Hypothalamus (tissue), 51 donors: Measurements from ENCODE around the gene PRKAR1B.
"Not testable (repeated sequence)": the region's sequence is repeated elsewhere in the genome, so short reads cannot be mapped to it uniquely, and the experiment has no call there.

ENCODE experiments used
- DNase-seq, 51 donors: peaks; one replicate each; lab custom pipeline; 2025; lab: John Stamatoyannopoulos, UW

PRKAR1B gene

DNA sequence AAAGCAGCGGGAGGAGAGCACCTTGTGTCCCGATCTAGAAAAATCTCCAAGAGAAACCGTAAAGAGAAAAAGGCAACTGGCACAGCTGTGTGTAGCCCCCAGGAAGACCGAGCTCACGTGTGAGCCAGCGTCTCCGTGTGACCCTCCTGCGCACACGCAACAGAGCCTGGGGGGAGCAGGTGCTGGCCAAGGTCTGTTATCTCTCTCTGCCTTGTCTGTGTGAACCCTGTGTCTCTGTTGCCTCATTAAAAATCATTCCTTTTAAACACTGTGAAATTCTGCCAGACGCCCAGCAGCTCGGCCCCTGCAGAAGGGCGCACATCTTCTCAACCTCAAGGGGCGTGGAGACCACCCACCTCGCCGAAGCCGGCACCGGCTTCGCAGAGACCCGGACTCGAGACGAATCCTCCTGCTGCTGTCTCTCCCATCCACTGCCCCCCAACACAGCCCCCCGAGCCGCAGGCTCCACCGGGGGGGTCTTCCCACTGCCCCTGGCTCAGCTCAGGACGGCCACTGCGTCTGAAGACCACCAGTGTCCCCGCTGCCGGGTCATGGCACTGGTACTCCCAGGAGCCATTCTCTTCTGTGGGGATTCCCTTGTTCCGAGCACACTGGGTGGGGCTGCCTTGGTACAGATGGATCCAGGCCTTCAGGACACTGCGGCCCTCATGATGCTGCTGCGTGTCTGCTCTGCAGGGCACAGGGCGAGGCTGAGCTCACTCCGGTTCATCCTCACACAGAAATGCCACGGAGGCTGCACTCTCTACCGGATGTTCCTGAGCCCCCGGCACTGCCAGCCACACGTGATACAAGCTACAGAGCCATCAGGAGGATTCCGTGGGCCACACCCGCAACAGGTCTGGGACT is 94.9 kb downstream of the PRKAR1B start:
- DNase-seq, result no peak

- no peak for DNase-seq
These were observed 95.8 kb downstream of the PRKAR1B start for GRCh38 chr7:631291-631711.

GRCh38 chr7:630539-630938 is 96.5 kb downstream of the PRKAR1B start:
- DNase-seq, result no peak

GRCh38 chr7:630111-630511 is 97.0 kb downstream of the PRKAR1B start:
- DNase-seq, result no peak

- no peak for DNase-seq
These were observed 98.3 kb downstream of the PRKAR1B start for GRCh38 chr7:628826-629225.

GRCh38 chr7:628402-628763 is 98.7 kb downstream of the PRKAR1B start:
- no peak for DNase-seq

DNA sequence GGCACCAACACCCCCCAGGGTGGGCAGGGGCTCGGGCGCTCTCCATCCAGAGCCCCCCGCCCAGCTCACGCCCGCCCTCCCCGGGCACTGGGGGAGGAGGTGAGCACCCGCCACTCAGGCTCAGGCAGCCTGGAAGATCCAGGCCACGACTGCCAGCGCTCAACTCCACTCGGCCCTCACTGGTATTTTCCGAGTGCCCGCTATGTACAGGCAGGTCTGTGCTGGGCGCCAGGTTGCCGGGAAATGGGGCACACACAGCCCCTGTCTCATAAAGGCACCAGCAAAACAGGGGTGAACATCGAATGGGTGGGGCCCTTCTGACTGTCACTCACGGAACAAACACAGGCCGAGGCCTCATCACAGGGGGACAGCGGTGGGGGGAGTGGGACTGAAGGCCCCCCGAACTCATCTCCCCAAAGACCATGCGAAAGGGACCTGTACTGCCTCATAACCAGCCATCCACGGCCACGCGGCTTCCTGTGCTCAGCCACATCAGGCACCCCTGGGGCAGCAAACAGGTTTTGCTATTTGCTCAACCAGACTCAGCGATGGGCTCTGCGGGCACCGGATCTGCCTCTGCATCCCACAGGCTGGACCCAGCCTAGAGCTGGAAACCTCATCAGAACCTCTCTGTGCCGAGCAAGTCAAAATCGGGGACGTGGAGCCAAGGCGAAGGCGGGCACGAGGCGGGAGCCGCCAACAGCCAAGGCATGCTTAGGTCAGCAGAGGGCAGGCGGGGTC is 99.2 kb downstream of the PRKAR1B start:
- no peak for DNase-seq

DNA sequence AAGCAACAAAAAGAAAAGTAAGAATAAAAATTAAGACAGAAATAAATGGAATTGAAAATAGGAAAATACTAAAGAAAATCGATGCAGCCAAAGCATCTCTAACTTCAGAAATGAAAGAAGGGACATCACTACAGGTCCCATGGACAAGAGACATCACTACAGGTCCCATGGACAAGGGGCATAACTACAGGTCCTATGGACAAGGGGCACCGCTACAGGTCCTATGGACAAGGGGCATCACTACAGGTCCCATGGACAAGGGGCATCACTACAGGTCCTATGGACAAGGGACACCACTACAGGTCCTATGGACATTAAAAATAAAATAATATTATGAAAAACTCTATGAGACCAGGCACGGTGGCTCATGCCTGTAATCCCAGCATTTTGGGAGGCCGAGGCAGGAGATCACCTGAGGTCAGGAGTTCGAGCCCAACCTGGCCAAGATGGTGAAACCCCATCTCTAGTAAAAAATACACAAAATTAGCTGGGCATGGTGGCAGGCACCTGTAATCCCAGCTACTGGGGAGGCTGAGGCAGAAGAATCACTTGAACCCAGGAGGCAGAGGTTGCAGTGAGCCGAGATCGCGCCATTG is 101.6 kb downstream of the PRKAR1B start:
- no peak for DNase-seq

- no peak for DNase-seq
These were observed 103.6 kb downstream of the PRKAR1B start for GRCh38 chr7:623464-623863.

GRCh38 chr7:621572-622285 is 105.4 kb downstream of the PRKAR1B start:
- DNase-seq, result no peak

- no peak for DNase-seq
These were observed 106.2 kb downstream of the PRKAR1B start for GRCh38 chr7:620885-621284.

DNA sequence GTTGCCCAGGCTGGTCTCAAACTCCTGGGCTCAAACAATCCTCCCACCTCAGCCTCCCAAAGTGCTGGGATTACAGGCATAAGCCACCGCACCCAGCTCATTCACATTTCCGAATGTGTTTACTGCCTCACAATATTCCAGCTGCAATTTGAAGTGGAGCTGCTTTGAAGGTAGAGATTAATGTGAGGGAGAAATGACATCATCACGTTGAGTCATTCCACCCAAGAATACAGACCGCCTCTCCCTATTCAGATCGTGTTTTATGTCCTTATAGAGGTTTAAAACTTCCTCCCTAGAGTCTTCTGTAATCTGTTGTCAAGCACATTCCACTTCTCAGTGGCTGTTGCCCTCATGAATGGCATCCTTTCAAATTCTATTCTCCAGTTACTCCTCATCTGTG is 107.0 kb downstream of the PRKAR1B start:
- DNase-seq, result no peak

DNA sequence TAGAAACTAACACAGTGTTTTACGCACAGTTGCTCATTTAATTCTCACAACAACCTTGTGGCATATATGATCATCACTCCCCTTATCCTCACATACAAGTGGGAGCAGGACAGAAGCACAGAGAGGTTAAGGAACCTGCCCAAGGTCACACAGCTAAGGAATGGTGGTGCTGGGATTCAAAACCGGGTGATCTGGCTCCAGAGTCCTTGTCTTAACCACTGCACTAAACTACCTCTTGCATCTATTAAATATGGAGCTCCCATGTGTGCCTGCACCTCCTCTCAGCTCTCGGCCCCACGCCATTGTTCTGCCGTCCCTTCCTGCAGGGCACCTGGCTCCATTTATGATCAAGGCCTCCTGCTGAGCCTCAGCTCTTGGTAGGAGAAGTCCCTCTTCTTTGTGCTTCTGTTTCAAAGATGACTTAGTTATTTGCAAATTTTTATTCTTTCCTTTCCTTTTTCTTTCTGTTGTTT is 107.7 kb downstream of the PRKAR1B start:
- DNase-seq, result no peak

DNA sequence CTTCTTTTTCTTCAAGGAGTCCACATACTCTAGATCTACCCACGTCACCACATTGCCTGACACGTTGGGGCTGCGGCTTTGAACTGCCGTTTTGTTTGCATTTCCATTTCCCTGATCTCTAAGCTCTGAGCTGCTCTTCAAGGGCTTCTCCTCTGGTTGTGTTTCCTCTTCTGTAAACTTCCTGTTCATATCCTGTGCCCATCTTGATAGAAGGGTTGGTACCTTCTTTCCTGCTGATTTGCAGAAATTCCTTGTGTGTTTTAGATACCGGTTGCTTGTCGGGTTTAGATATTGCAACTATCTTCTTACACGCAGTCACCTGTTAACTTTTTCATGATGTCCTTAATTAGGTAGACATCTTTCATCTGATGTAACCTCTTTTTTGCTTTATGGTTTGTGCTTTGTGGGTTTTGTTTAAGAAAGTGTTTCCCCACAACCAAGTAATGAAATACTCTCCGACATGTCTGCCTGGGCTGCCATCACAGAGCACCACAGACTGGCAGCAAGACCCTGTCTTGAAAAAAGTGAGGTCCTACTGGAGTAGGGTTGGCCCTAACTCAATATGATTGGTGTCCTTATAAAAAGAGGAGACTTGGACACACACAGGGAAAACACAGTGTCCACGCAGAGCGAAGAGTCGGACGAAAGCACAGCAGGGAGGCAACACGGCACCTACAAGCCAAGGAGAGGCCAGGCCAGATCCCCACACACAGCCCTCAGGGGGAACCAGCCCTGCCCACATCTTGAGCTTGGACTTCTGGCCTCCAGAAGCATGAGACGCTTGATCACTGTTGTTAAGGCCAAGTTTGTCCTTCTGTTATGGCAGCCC is 108.3 kb downstream of the PRKAR1B start:
- no peak for DNase-seq

DNA sequence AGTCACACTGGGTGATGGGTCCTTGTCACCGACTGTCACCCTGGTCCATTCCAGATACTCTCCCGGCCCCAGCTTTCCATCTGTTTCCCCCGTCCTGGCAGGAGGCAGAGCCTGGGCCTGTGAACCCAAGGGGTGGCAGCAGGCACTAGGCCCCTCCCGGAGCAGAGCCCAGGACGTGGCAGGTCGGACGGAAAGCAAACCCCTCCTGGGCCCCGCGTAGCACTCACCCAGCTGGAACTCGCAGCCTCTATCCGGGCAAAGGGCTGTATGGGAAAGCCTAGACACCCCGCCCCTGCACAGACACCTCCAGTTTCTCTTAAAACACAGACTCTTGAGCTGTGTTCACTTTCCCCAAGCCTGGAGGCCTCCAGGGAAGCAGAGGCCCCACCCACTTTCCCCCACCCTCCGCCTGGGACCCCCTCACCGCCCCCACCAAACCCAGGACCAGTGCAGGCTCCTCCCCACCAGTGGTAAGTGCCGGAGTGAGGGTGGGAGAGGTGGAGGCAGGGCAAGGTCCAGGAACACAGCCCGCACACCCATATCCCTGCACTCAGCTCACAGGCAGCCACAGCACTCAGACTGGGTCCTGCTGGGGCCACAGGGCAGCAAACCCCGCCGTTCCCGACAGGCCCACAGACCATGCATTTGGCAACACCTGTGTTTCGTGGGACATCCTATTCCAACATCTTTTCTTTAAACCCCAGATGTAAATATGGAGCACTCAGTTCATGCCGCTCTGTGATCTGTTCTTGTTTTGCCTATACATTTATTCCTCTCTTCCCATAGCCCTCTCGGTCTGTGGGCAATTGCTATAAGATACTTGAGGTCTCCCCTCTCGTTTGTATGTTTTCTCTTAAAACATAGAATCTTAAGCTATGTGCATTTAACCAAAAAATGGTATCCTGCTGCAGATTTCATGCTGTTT is 109.2 kb downstream of the PRKAR1B start:
- DNase-seq, result no peak

DNA sequence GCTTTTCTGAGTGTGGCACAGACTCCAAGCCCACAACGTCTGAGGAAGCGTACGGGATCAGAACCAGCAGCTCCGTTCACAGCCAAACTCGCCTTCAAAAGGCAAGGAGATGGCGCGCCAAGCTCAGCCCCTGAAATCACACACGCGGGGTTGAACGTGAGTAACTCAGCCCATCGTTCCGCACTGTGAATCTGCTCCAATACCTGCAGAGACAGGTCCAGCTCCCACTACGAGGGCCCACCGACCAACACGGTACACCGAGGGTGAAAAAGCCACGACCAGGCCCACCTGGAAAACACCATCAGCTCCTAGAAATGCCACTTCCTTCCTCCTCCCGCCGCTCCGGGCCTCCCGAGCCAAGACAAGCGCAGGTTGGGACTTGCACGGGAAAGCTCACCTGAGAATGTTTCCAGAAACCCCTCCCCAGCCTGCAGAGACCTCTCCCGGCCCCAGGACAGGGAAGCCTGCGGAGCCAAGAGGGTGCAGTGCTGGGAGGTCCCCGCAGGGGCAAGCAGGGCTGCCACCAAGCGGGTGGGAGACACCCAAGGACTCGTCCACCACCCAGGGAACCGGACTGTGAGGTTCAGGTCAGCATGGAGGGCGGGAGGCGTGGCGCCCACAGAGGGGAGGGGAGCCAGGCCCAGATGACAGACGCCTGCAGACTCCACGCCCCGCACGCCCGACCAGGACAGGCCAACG is 113.5 kb downstream of the PRKAR1B start:
- DNase-seq, result no peak

GRCh38 chr7:611837-612236 is 115.2 kb downstream of the PRKAR1B start:
- not testable (repeated sequence) for DNase-seq

DNA sequence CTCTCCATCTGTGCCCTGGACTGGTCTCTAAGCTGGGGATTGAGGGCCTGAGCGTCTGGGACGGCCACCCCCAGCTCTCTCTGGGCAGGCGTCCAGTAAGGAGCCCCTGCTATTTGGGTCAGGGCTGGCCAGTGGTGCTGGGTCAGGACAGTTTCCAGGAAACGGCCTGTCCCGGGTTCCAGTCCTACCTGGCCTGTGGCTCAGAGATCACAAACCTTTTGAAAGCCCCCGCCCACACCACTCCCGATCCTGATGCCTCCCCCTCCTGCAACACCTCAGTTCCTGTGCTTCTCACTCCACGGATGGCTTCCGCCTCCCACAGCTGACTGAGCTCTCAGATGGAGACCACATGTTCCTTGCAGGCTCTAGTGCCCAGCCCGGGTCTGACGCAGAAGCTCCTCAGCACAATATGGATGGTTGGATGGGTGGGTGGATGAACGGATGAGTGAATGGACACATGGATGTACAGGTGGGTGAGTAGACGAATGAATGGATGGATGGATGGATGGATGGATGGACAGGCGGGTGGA is 115.7 kb downstream of the PRKAR1B start:
- peak in 1 of 51 donors; percentile 29 for DNase-seq
